GM18511 (cell line): ENCODE data around the gene PDE4D.
"Not testable (repeated sequence)": the region's sequence is repeated elsewhere in the genome, so short reads cannot be mapped to it uniquely, and the experiment has no call there.

Experiments
- ATAC-seq: cut with Tn5 transposase; IDR thresholded peaks from one replicate; pipeline ENCODE4 v1.9.1; 2021; ENCODE audit warnings: mild to moderate bottlenecking, moderate library complexity; ENCODE audit not compliant: unreplicated experiment

Gene PDE4D

GRCh38 chr5:58965677-58966414 lies 927.7 kb downstream of the PDE4D start:
- ATAC-seq: no peak

- no peak for ATAC-seq
Measured at GRCh38 chr5:58963821-58964220, 929.7 kb downstream of the PDE4D start.

- ATAC-seq: no peak
Measured at GRCh38 chr5:58963361-58963760, 930.2 kb downstream of the PDE4D start.

- peak; percentile 79 for ATAC-seq
Measured at GRCh38 chr5:58961631-58962280, 931.8 kb downstream of the PDE4D start.

- ATAC-seq: no peak
Measured at GRCh38 chr5:58958701-58959100, 934.8 kb downstream of the PDE4D start.

GRCh38 chr5:58953218-58953617 lies 940.3 kb downstream of the PDE4D start:
- not testable (repeated sequence) for ATAC-seq

GRCh38 chr5:58950224-58950623 lies 943.3 kb downstream of the PDE4D start:
- ATAC-seq: no peak

GRCh38 chr5:58946230-58946629 lies 947.3 kb downstream of the PDE4D start:
- ATAC-seq: no peak

- no peak for ATAC-seq
Measured at GRCh38 chr5:58944221-58944620, 949.3 kb downstream of the PDE4D start.

- ATAC-seq: no peak
Measured at GRCh38 chr5:58940446-58940845, 953.1 kb downstream of the PDE4D start.

GRCh38 chr5:58939664-58940063 lies 953.9 kb downstream of the PDE4D start:
- ATAC-seq: no peak

GRCh38 chr5:58938563-58939424 lies 954.7 kb downstream of the PDE4D start:
- ATAC-seq: no peak

GRCh38 chr5:58937031-58937681 lies 956.4 kb downstream of the PDE4D start:
- no peak for ATAC-seq

- ATAC-seq: no peak
Measured at GRCh38 chr5:58934629-58935097, 958.9 kb downstream of the PDE4D start.

GRCh38 chr5:58933891-58934628 lies 959.5 kb downstream of the PDE4D start:
- ATAC-seq: no peak

GRCh38 chr5:58932057-58932612 lies 961.4 kb downstream of the PDE4D start:
- no peak for ATAC-seq

GRCh38 chr5:58930520-58930919 lies 963.0 kb downstream of the PDE4D start:
- no peak for ATAC-seq

- ATAC-seq: no peak
Measured at GRCh38 chr5:58929726-58930125, 963.8 kb downstream of the PDE4D start.

GRCh38 chr5:58927938-58928337 lies 965.6 kb downstream of the PDE4D start:
- no peak for ATAC-seq

GRCh38 chr5:58927181-58927580 lies 966.3 kb downstream of the PDE4D start:
- no peak for ATAC-seq
